ENCODE data around the gene FDX1.
"Not testable (repeated sequence)": the region's sequence is repeated elsewhere in the genome, so short reads cannot be mapped to it uniquely, and the experiment has no call there.

Gene FDX1, protein sequence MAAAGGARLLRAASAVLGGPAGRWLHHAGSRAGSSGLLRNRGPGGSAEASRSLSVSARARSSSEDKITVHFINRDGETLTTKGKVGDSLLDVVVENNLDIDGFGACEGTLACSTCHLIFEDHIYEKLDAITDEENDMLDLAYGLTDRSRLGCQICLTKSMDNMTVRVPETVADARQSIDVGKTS

GRCh38 chr11:110429731-110430266 is at the start of gene FDX1:
Gene FDX1 (plus strand): TSS chr11:110429948. CDS start chr11:110430121, 173 bp downstream.
- DNase-seq, result peak; percentile 91

- no peak for DNase-seq
Observed at GRCh38 chr11:110380836-110381622, 48.7 kb upstream of the FDX1 start.

- DNase-seq, result not testable (repeated sequence)
Observed at GRCh38 chr11:110388231-110388630, 41.5 kb upstream of the FDX1 start.

GRCh38 chr11:110389965-110390364 is 39.8 kb upstream of the FDX1 start:
- no peak for DNase-seq

DNA sequence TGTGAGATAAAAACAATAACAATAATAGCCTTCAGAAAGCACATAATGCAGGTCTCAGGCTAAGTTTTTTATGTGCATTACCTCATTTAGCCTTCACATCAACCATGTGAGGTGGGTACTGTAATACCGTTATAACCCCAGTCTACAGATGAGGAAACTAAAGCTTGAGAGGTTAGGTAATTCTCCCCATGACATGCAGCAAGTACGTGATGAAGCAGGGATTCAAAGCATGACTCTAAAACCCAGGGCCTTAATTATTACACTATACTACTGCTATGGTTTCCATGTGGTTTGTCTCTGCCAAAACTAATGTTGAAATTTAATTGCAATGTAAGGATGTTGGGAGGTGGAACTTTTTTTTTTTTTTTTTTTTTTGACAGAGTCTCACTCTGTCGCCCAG is 37.7 kb upstream of the FDX1 start:
- no peak for DNase-seq

DNA sequence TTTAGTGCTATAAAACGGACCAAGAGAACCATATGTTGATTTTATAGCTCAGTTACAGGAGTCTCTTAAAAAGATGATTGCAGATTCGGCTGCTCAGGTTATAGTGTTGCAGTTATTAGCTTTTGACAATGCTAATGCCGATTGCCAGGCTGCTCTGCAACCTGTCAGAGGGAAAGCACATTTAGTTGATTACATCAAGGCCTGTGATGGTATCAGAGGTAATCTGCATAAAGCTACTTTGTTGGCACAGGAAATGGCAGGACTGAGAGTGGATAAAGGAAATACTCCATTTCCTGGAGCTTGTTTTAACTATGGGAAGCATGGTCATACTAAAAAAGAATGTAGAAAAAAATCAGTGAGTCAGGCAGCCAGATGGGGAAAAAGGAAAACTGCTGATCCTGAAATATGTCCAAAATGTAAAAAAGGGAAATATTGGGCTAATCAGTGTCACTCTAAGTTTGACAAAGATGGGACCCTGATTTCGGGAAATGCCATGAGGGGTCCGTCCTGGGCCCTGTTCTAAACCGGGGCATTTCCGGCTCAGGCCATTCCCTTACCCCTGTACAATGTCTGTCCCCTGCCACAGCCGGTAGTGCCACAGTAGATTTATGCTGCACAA is 32.0 kb upstream of the FDX1 start:
- not testable (repeated sequence) for DNase-seq

GRCh38 chr11:110403585-110403984 is 26.2 kb upstream of the FDX1 start:
- not testable (repeated sequence) for DNase-seq

DNA sequence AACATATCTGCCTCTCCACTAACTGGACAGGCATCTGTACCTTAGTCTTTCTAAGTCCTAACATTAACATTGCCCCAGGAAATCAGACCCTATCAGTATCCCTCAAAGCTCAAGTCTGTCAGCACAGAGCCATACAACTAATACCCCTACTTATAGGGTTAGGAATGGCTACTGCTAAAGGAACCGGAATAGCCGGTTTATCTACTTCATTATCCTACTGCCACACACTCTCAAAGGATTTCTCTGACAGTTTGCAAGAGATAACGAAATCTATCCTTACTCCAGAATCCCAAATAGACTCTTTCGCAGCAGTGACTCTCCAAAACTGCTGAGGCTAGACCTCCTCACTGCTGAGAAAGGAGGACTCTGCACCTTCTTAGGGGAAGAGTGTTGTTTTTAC is 24.1 kb upstream of the FDX1 start:
- not testable (repeated sequence) for DNase-seq

- no peak for DNase-seq
Observed at GRCh38 chr11:110407315-110407714, 22.4 kb upstream of the FDX1 start.

DNA sequence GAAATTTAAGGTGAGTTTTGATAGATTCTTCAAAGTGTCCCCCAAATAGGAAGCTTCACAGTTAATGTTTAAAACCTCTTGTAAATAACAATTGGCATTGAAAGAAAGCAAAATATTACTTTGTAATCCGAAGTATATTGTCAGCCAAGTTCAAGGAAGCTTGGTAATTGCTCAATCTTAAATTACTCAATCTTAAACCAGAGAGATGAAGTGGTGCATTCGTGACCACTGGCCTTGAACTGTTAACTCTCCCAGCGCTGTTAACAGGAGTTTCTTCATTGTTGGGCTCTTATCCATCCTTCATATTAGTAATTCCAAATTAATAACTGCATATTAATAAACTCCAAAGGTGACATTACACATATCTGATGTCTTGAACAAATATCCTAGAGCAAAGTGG is 20.6 kb upstream of the FDX1 start:
- DNase-seq, result no peak

GRCh38 chr11:110410651-110411050 is 19.1 kb upstream of the FDX1 start:
- no peak for DNase-seq

- DNase-seq, result no peak
Observed at GRCh38 chr11:110415081-110415480, 14.7 kb upstream of the FDX1 start.

DNA sequence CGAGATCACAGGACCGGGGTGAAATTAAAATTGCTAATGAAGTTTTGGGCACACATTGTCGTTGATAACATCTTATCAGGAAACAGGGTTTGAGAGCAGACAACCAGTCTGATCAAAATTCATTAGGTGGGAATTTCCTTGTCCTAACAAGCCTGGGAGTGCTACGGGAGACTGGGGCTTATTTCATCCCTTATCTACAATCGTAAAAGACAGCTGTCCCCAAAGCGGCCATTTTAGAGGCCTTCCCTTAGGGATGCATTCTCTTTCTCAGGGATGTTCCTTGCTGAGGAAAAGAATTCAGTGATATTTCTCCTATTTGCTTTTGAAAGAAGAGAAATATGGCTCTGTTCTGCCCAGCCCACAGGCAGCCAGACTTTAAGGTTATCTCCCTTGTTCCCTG is 8.1 kb upstream of the FDX1 start:
- not testable (repeated sequence) for DNase-seq

GRCh38 chr11:110422306-110422905 is 7.3 kb upstream of the FDX1 start:
- no peak for DNase-seq

GRCh38 chr11:110424775-110425444 is 4.8 kb upstream of the FDX1 start:
- DNase-seq, result no peak

GRCh38 chr11:110425751-110426545 is 3.8 kb upstream of the FDX1 start:
- no peak for DNase-seq

DNA sequence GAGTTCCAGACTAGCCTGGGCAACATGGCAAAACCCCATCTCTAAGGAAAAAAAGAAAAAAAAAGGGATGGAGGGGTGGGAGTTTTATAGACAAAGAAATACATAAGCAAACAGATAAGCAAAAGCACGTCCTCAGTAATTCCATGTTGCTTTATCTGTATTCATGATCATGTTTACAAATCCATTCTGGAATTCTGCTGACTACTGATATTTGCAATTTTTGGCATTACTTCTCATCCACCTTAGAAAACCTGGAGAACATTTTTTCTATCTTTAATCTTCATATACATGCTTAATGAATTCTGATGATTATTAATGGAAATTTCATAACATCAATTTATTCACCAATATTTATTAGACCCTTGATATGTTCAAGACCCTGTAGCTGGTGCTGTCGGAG is 1.7 kb upstream of the FDX1 start:
- DNase-seq, result no peak

GRCh38 chr11:110428956-110429730 is 605 bp upstream of the FDX1 start:
- DNase-seq, result no peak

DNA sequence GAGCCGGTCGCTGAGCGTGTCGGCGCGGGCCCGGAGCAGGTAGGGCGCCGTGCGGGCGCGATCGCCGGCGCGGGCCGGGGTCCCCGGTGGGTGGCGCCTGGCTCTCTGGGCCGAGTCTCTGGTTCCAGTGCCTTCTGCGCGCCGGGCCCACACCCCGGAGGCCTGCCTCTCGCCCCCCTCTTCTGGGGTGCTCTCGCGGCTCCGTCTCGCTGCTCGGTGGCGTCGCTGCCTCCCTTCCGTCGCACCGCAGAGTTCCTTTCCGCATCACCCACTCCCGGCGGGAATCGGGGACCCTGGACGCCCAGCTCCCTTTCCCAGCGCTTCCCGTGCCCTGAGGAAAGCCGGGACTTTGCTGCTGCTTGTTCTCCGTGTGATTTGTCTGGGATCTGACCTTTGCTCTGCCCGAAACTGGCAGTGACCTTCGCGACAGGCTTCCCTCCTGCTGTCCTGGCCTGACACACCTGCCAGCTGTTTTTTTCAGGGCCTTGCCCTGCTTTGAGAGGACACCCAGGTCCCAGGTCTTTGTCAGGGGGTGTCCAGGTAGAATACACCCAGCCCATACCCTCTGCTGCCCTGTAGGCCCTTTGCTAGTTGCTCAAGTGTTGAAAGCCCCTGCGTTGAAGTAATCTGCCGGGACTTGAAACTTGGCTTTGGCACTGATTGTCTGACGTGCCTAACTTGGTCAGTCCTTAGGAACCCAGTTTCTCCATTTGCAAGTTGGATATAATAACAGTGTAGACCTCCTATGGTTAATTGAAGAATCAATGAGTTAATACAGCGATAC is 711 bp downstream of the FDX1 start:
- peak; percentile 43 for DNase-seq

DNA sequence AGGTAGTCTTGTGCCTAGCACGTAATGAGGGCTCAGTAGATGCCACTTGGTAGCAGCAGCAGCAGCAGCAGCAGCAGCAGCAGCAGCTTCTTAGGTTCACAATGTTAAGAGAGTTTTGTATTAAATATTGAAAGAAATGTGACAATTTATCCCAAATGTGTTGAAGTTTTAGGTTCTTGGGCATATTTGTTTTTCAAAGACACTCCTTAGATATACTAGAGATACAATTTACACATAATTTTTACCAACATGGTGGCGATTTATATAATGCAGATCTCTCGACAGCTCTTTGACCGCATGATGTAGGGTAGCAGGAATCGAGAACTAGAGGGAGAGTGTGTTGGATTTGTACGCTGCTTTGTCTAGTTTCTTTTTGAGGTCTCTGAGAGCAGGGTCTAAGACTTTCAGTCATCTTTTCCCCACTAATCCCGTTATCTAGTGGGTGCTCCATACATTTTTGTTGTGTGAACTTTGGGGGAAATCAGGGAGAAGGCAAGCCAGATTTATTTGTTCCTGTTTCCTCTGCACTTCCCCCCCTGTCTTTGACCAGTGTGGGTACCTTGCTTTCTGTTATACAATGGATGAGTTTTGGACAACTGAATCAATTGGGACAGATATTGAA is 1.4 kb downstream of the FDX1 start:
- DNase-seq, result no peak

Data from right hindlimb (tissue), 1 donor.